Esophagus muscularis mucosa (tissue), 4 donors: ENCODE data around the gene PPP1R2. TPM values are rescaled to one million over a fixed set of nuclear protein-coding genes. Genes with fewer than 3 reads are reported as not detected.
"Not testable (repeated sequence)": the region's sequence is repeated elsewhere in the genome, so short reads cannot be mapped to it uniquely, and the experiment has no call there.

ENCODE experiments used
- DNase-seq: peaks from one replicate; pipeline ENCODE4 v3.0.0-alpha.2; 2017; ENCODE audit errors: extremely low spot score
- H3K27ac ChIP-seq, 4 donors: fragments of 200-600 bp; sonication (generic); replicated peaks in 1 of 4; 1 replicate in 3 of 4; 2 replicates in 1 of 4; pipeline ENCODE4 v1.5.1; 2016 to 2019; ENCODE audit warnings: mild to moderate bottlenecking in 1 of 4
- H3K27me3 ChIP-seq, 4 donors: fragments of 200-600 bp; sonication (generic); one replicate each; pipeline versions ENCODE4 v1.5.1 to v1.6.0; 2016 to 2019
- H3K36me3 ChIP-seq, 4 donors: fragments of 200-600 bp; sonication (generic); one replicate each; pipeline ENCODE4 v1.5.1; 2016 to 2019
- H3K4me1 ChIP-seq, 4 donors: fragments of 200-600 bp; sonication (generic); one replicate each; pipeline ENCODE4 v1.5.1; 2016 to 2019
- H3K4me3 ChIP-seq, 4 donors: fragments of 200-600 bp; sonication (generic); 1 replicate in 2 of 4; 2 replicates in 2 of 4; pipeline ENCODE4 v1.5.1; 2016 to 2019; ENCODE audit warnings: mild to moderate bottlenecking in 4 of 4, moderate library complexity in 1 of 4
- H3K9me3 ChIP-seq, 4 donors: fragments of 200-600 bp; sonication (generic); 1 replicate in 3 of 4; 2 replicates in 1 of 4; pipeline ENCODE4 v1.5.1; 2016 to 2019
- EP300 ChIP-seq: sonication (generic); formaldehyde crosslinking; IDR thresholded peaks from one replicate; pipeline ENCODE4 v1.6.1; 2017; ENCODE audit warnings: antibody characterized with exemption
- POLR2A ChIP-seq: fragments of 450-650 bp; IDR thresholded peaks from one replicate; pipeline ENCODE4 v1.6.1; 2017; ENCODE audit warnings: antibody characterized with exemption, moderate library complexity, mild to moderate bottlenecking, low read depth
- POLR2AphosphoS5 ChIP-seq, 2 donors: sonication (generic); formaldehyde crosslinking; IDR thresholded peaks; one replicate each; pipeline ENCODE4 v1.6.1; 2017; ENCODE audit warnings: antibody characterized with exemption in 2 of 2
- WGBS: methylation state at CpG from one replicate; pipeline ENCODE4 v1.1.5; 2018; 5-methylcytosine and 5-hydroxymethylcytosine counted together
- intact Hi-C: fragments of 100-400 bp; cut with DNase I; formaldehyde crosslinking; loops from one replicate; pipeline ENCODE4 v1.15.1; 2023
- total RNA-seq, 4 donors: library from RNA; depleted of rRNA; stranded (reverse); fragments of >200 nt; gene quantifications; one replicate each; pipeline versions ENCODE4 v1.1.0 to v1.2.1, GENCODE V29; 2016
- TF ChIP-seq, protein P1 (sequence below), 3 experiments: fragments of 200-600 bp in 2 of 3; fragments of 450-650 bp in 1 of 3; sonication (generic) in 2 of 3; IDR thresholded peaks; one replicate each; pipeline ENCODE4 v1.5.1; 2017 to 2019; ENCODE audit warnings: antibody characterized with exemption in 3 of 3, mild to moderate bottlenecking in 2 of 3, moderate library complexity in 1 of 3

PPP1R2 gene
- total RNA-seq, 4 donors from 2014 or later, result 67.6 to 134 (median 86.7) TPM

DNA sequence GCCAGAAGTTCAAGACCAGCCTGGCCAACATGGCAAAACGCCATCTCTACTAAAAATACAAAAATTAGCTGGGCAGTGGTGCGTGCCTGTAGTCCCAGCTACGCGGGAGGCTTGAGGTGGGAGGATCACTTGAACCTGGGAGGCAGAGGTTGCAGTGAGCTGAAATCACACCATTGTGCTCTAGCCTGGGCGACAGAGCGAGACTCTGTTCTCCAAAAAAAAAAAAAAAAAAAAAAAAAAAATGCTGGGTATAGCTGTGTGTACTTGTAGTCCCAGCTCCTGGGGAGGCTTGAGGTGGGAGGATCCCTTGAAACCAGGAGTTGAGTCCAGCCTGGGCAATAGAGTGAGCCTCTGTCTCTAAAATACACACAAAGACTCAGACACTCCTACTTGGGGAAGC is 32.0 kb downstream of the PPP1R2 start:
- H3K27me3 ChIP-seq, result no peaks in the 10 kb centered on the region
- no peak for DNase-seq
- H3K9me3 ChIP-seq, result no peaks in the 10 kb centered on the region
- H3K36me3 ChIP-seq, result peaks cover 14 to 44% (median 25%) of the 10 kb centered on the region in 4 donors
- no peak overlapping the region for H3K4me3 ChIP-seq
- 98% methylated on average over 6 of the region's 6 CpGs for WGBS
- TF ChIP-seq POLR2AphosphoS5 (IDR thresholded peaks at IDR 0.05), result no peak
- no peak overlapping the region for H3K27ac ChIP-seq
- H3K4me1 ChIP-seq, result peaks cover 0 to 6% (median 0%) of the 10 kb centered on the region in 4 donors
- intact Hi-C loops, result no loop called here

DNA sequence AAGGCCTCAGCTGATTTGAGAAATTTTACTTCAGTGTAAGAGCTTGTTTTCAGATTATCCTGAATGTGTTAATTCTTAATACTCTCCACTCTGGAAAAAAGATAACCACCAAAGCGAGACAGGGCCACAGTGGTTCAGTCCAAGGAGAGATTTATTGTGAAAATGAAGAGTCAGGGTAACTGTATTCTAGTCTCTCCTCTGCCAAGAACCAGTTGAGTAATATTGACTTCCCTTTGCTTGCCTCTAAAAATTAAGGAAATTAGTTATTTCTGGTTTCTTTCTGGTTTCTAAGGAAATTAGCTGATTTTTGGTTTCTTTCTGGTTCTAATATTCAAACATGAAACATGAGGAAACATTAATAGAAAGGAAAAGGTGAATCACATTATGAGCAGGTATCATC is 34.9 kb downstream of the PPP1R2 start:
- intact Hi-C loops, result no loop called here
- H3K27me3 ChIP-seq, result no peaks in the 10 kb centered on the region
- no peak for TF ChIP-seq POLR2AphosphoS5 (IDR thresholded peaks at IDR 0.05)
- H3K9me3 ChIP-seq, result no peaks in the 10 kb centered on the region
- DNase-seq, result no peak
- no peak overlapping the region for H3K27ac ChIP-seq
- H3K36me3 ChIP-seq, result peaks cover 0 to 23% (median 13%) of the 10 kb centered on the region in 4 donors
- 90% methylated on average over 1 of the region's 1 CpG for WGBS
- no peaks in the 10 kb centered on the region for H3K4me1 ChIP-seq
- H3K4me3 ChIP-seq, result no peak overlapping the region

DNA sequence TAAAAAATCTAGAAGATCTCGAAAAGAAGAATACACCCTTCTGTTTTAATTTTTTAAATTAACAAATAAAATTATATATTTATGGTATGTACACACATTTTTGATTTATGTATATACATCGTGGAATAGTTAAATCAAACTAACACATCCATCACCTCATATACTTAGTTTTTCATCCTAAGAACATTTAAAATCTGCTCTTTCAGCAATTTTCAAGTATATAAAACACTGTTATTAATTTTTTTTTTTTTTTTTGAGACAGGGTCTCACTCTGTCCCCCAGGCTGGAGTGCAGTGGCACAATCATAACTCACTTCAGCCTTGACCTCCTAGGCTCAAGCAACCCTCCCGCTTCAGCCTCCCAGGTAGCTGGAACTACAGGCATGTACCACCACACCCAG is 67.5 kb downstream of the PPP1R2 start:
- TF ChIP-seq POLR2AphosphoS5 (IDR thresholded peaks at IDR 0.05) (no peak), EP300 (no peak), POLR2A (no peak)
- TF ChIP-seq, protein P1, sequence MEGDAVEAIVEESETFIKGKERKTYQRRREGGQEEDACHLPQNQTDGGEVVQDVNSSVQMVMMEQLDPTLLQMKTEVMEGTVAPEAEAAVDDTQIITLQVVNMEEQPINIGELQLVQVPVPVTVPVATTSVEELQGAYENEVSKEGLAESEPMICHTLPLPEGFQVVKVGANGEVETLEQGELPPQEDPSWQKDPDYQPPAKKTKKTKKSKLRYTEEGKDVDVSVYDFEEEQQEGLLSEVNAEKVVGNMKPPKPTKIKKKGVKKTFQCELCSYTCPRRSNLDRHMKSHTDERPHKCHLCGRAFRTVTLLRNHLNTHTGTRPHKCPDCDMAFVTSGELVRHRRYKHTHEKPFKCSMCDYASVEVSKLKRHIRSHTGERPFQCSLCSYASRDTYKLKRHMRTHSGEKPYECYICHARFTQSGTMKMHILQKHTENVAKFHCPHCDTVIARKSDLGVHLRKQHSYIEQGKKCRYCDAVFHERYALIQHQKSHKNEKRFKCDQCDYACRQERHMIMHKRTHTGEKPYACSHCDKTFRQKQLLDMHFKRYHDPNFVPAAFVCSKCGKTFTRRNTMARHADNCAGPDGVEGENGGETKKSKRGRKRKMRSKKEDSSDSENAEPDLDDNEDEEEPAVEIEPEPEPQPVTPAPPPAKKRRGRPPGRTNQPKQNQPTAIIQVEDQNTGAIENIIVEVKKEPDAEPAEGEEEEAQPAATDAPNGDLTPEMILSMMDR (IDR thresholded peaks at IDR 0.05), result no peak
- 95% methylated on average over 3 of the region's 3 CpGs for WGBS
- intact Hi-C loops, result no loop called here

DNA sequence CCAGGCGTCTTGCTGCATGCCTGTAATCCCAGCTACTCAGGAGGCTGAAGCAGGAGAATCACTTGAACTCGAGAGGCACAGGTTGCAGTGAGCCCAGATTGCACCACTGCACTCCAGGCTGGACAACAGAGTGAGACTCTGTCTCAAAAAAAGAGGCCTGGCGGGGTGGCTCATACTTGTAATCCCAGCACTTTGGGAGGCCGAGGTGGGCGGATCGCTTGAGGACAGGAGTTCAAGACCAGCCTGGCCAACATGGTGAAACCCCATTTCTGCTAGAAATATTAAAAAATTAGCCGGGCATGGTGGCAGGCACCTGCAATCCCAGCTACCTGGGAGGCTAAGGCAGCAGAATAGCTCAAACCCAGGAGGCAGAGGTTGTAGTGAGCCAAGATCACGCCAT is 68.0 kb downstream of the PPP1R2 start:
- DNase-seq, result peak; percentile 17
- H3K27ac ChIP-seq, H3K4me3 ChIP-seq, H3K4me1 ChIP-seq, H3K9me3 ChIP-seq, intact Hi-C loops, H3K36me3 ChIP-seq, H3K27me3 ChIP-seq: not testable (repeated sequence)
- WGBS, result 93% methylated on average over 8 of the region's 8 CpGs

More for the DNA sequence above, 67.5 kb downstream of the PPP1R2 start:
- H3K36me3 ChIP-seq, result no peaks in the 10 kb centered on the region
- no peak overlapping the region for H3K27ac ChIP-seq
- H3K27me3 ChIP-seq, result no peaks in the 10 kb centered on the region
- DNase-seq, result peak; percentile 37
- H3K9me3 ChIP-seq, result no peaks in the 10 kb centered on the region
- H3K4me1 ChIP-seq, result peaks cover 0 to 7% (median 2%) of the 10 kb centered on the region in 4 donors
- H3K4me3 ChIP-seq, result no peak overlapping the region

DNA sequence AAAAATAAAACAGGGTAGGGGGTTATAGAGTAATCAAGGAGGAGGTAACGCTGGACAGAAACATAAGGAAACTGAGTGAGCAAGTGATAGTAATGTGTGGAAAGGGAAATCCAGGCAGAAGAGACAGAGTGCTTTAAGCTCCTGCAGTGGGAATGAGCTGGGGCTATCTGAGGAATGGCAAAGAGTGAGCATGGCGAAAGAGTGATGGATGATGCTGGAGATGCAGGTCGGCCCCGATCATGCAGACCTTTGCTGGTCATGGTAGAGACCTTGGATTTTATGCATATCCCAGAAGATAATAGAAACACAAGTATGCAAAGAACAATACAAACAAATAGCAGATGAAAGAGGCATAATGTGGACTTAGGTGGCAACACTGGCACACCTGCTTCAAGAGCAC is 74.3 kb downstream of the PPP1R2 start:
- H3K27me3 ChIP-seq, result no peaks in the 10 kb centered on the region
- H3K4me3 ChIP-seq, result no peak overlapping the region
- TF ChIP-seq POLR2A (no peak), EP300 (no peak), POLR2AphosphoS5 (IDR thresholded peaks at IDR 0.05) (no peak)
- TF ChIP-seq, protein P1 (IDR thresholded peaks at IDR 0.05), result no peak
- WGBS, result 91% methylated on average over 4 of the region's 4 CpGs
- no peaks in the 10 kb centered on the region for H3K9me3 ChIP-seq
- H3K4me1 ChIP-seq, result peaks cover 0 to 7% (median 2%) of the 10 kb centered on the region in 4 donors
- H3K36me3 ChIP-seq, result no peaks in the 10 kb centered on the region
- intact Hi-C loops, result no loop called here
- DNase-seq, result no peak
- H3K27ac ChIP-seq, result no peak overlapping the region

DNA sequence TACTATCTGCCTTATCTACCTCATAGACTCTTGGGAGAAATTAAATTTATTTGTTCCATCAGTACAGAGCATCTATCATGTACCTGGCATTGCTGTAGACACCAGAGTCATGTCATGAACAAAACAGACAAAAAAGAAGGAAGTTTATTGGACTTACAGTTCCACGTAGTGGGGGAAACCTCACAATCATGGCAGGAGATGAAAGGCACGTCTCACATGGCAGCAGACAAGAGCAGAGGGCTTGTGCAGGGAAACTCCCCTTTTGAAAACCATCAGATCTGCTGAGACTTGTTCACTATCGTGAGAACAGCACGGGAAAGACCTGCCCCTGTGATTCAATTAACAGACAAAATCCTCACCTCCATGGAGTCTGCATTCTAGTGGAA is 74.7 kb downstream of the PPP1R2 start:
- intact Hi-C loops, result no loop called here
- Histone ChIP-seq H3K27ac (no peak overlapping the region), H3K4me1 (peaks cover 0 to 7% (median 2%) of the 10 kb centered on the region in 4 donors), H3K9me3 (no peaks in the 10 kb centered on the region), H3K36me3 (no peaks in the 10 kb centered on the region), H3K4me3 (no peak overlapping the region), H3K27me3 (no peaks in the 10 kb centered on the region)
- DNase-seq, result no peak
- TF ChIP-seq POLR2AphosphoS5 (IDR thresholded peaks at IDR 0.05), result no peak
- 84% methylated on average over 4 of the region's 4 CpGs for WGBS

DNA sequence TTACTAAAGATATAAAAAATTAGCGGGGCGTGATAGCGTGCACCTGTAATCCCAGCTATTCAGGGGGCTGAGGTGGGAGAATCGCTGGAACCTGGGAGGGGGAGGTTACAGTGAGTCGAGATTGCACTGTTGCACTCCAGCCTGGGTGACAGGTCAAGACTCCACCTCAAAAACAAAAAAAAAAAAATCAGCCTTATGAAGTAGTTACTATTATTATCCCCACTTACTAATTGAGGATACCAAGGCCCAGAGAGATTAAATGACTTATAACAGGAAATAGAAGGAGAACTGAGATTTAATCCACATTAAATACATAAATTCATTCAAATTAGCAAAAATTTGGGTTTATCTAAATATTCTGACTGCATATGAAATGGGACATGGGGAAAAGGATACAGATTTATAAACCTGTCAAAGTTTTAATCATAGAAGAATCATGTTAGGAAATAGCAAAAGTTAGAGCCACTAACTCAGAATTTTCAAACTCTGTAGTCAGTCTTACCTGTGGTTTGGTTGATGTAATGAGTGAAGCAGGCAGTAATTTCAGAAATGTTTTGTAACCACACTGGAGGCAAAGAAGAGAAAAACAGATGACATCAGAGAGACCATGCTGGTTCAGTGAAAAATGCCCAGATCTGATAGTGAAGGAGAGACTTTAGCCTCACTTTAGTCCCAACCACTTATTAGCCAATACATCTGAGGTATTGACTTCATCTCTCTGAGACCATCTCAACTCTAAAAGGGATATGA is 75.3 kb downstream of the PPP1R2 start:
- WGBS, result 94% methylated on average over 5 of the region's 5 CpGs
- TF ChIP-seq, protein P1 (IDR thresholded peaks at IDR 0.05), result no peak
- TF ChIP-seq EP300 (no peak), POLR2AphosphoS5 (IDR thresholded peaks at IDR 0.05) (no peak), POLR2A (no peak)

More for the DNA sequence above, 75.3 kb downstream of the PPP1R2 start:
- DNase-seq, result no peak
- Histone ChIP-seq H3K36me3 (no peaks in the 10 kb centered on the region), H3K4me3 (no peak overlapping the region), H3K4me1 (peaks cover 0 to 7% (median 2%) of the 10 kb centered on the region in 4 donors), H3K9me3 (no peaks in the 10 kb centered on the region), H3K27ac (no peak overlapping the region), H3K27me3 (no peaks in the 10 kb centered on the region)
- intact Hi-C loops, result no loop called here
